ENCODE measurements around the gene TBX5.

- TF ChIP-seq FOXP2 (optimal IDR thresholded peaks at IDR 0.05; ENCODE audit: control extremely low read depth, extremely low read length, insufficient read depth), result no peak
- no peak for TF ChIP-seq POLR2AphosphoS5 (IDR thresholded peaks at IDR 0.05; ENCODE audit: borderline replicate concordance, low read depth, low read length)
These were observed 78.2 kb downstream of the TBX5 start for GRCh38 chr12:114327765-114328164.
